Naive thymus-derived CD8-positive, alpha-beta T cell (primary cell): Measurements from ENCODE around the gene ATP8A2. TPM values are rescaled to one million over a fixed set of nuclear protein-coding genes. Genes with fewer than 3 reads are reported as not detected.
"Not testable (repeated sequence)": the region's sequence is repeated elsewhere in the genome, so short reads cannot be mapped to it uniquely, and the experiment has no call there.

ENCODE experiments used
- ATAC-seq, 2 donors: fragments of 150-1000 bp; cut with Tn5 transposase in 1 of 2; sonication (Bioruptor Pico), chemical (Tn5 transposase) in 1 of 2; 1 replicate in 1 of 2; 2 replicates in 1 of 2; pipeline ENCODE4 v1.10.0; 2021; ENCODE audit warnings: mild to moderate bottlenecking in 2 of 2, moderate library complexity in 2 of 2
- POLR2A ChIA-PET: fragments of 350-600 bp; sonication (Branson Sonifier 250); formaldehyde crosslinking; loops from one replicate; lab custom pipeline; 2021; ENCODE audit warnings: antibody characterized with exemption; lab: Charles Lee
- DNase-seq, 10 donors: peaks; one replicate each; pipeline versions ENCODE4 v3.0.0 to v3.0.0-alpha.2; 2020 to 2022
- H3K27ac Mint-ChIP-seq, 10 donors: one replicate each; pipeline ENCODE4 v1.8.0; 2020 to 2022; ENCODE audit warnings: mild to moderate bottlenecking in 10 of 10, mixed read lengths in 10 of 10, moderate library complexity in 4 of 10, inconsistent platforms in 1 of 10
- H3K27me3 Mint-ChIP-seq, 5 donors: one replicate each; pipeline ENCODE4 v1.8.0; 2021 to 2022; ENCODE audit warnings: mixed read lengths in 5 of 5
- H3K36me3 Mint-ChIP-seq, 3 donors: one replicate each; pipeline ENCODE4 v1.8.0; 2020 to 2022; ENCODE audit warnings: mixed read lengths in 3 of 3, mild to moderate bottlenecking in 2 of 3, inconsistent platforms in 1 of 3
- H3K4me1 Mint-ChIP-seq, 4 donors: one replicate each; pipeline ENCODE4 v1.8.0; 2021 to 2022; ENCODE audit warnings: mixed read lengths in 4 of 4
- H3K4me3 Mint-ChIP-seq, 10 donors: one replicate each; pipeline ENCODE4 v1.8.0; 2020 to 2022; ENCODE audit warnings: mild to moderate bottlenecking in 10 of 10, mixed read lengths in 10 of 10, moderate library complexity in 6 of 10, inconsistent platforms in 1 of 10
- H3K9me3 Mint-ChIP-seq, 9 donors: one replicate each; pipeline ENCODE4 v1.8.0; 2020 to 2022; ENCODE audit warnings: mixed read lengths in 9 of 9, mild to moderate bottlenecking in 3 of 9, inconsistent platforms in 1 of 9, moderate library complexity in 1 of 9
- polyA plus RNA-seq, 3 donors: library from polyadenylated mRNA; unstranded; fragments of 300-500 nt; fragmentation: Illumina TruSeq; gene quantifications; one replicate each; pipeline ENCODE4 v1.2.3, GENCODE V29; 2021
- total RNA-seq, 8 experiments: library from RNA in 2 of 8; stranded (reverse) in 2 of 8; gene quantifications; one replicate each; pipeline ENCODE4 v1.2.3 and lab custom pipeline; 2021 to 2026

Gene ATP8A2
- total and polyA plus RNA-seq, 5 experiments from 2014 or later = 0.69 to 3.8 (median 2.9) TPM

GRCh38 chr13:25800523-25800922, 428.7 kb downstream of the ATP8A2 start:
- no peaks in the 10 kb centered on the region for H3K36me3 Mint-ChIP-seq
- POLR2A ChIA-PET = no interaction called here
- no peak for DNase-seq
- peaks cover 0 to 3% (median 0%) of the 10 kb centered on the region in 5 donors for H3K27me3 Mint-ChIP-seq
- H3K4me1 Mint-ChIP-seq = no peaks in the 10 kb centered on the region
- no peak overlapping the region for H3K4me3 Mint-ChIP-seq
- no peak overlapping the region for H3K27ac Mint-ChIP-seq
- ATAC-seq = no peak
- H3K9me3 Mint-ChIP-seq = no peaks in the 10 kb centered on the region

GRCh38 chr13:25802579-25802978, 430.8 kb downstream of the ATP8A2 start:
- H3K4me1 Mint-ChIP-seq = no peaks in the 10 kb centered on the region
- H3K4me3 Mint-ChIP-seq = no peak overlapping the region
- peaks cover 0 to 3% (median 0%) of the 10 kb centered on the region in 5 donors for H3K27me3 Mint-ChIP-seq
- POLR2A ChIA-PET = no interaction called here
- ATAC-seq (no peak), DNase-seq (no peak)
- H3K27ac Mint-ChIP-seq = no peak overlapping the region
- H3K9me3 Mint-ChIP-seq = peaks cover 0 to 7% (median 4%) of the 10 kb centered on the region in 9 donors
- H3K36me3 Mint-ChIP-seq = no peaks in the 10 kb centered on the region

- H3K9me3 Mint-ChIP-seq = peaks cover 0 to 7% (median 4%) of the 10 kb centered on the region in 9 donors
- no peaks in the 10 kb centered on the region for H3K36me3 Mint-ChIP-seq
- no peak for DNase-seq
- no peak overlapping the region for H3K4me3 Mint-ChIP-seq
- no peaks in the 10 kb centered on the region for H3K4me1 Mint-ChIP-seq
- H3K27ac Mint-ChIP-seq = no peak overlapping the region
- no peak for ATAC-seq
- H3K27me3 Mint-ChIP-seq = peaks cover 0 to 3% (median 0%) of the 10 kb centered on the region in 5 donors
- POLR2A ChIA-PET = no interaction called here
Measured at GRCh38 chr13:25803641-25804040, 431.9 kb downstream of the ATP8A2 start.

- POLR2A ChIA-PET = no interaction called here
- H3K27ac Mint-ChIP-seq = no peak overlapping the region
- ATAC-seq (no peak), DNase-seq (no peak)
- peaks cover 0 to 10% (median 4%) of the 10 kb centered on the region in 9 donors for H3K9me3 Mint-ChIP-seq
- H3K4me3 Mint-ChIP-seq = no peak overlapping the region
- H3K36me3 Mint-ChIP-seq = peaks cover 0 to under 1% (median 0%) of the 10 kb centered on the region in 3 donors
- H3K4me1 Mint-ChIP-seq = no peaks in the 10 kb centered on the region
- H3K27me3 Mint-ChIP-seq = peaks cover 0 to 4% (median 0%) of the 10 kb centered on the region in 5 donors
Measured at GRCh38 chr13:25806264-25806974, 434.6 kb downstream of the ATP8A2 start.

GRCh38 chr13:25807562-25807961, 435.8 kb downstream of the ATP8A2 start:
- H3K36me3 Mint-ChIP-seq = peaks cover 0 to 9% (median 7%) of the 10 kb centered on the region in 3 donors
- H3K4me3 Mint-ChIP-seq = no peak overlapping the region
- DNase-seq (no peak), ATAC-seq (no peak)
- peaks cover 0 to 4% (median 0%) of the 10 kb centered on the region in 5 donors for H3K27me3 Mint-ChIP-seq
- no peaks in the 10 kb centered on the region for H3K4me1 Mint-ChIP-seq
- H3K9me3 Mint-ChIP-seq = peaks cover 5 to 19% (median 9%) of the 10 kb centered on the region in 9 donors
- POLR2A ChIA-PET = no interaction called here
- H3K27ac Mint-ChIP-seq = no peak overlapping the region

- DNase-seq (no peak), ATAC-seq (no peak)
- Mint-ChIP-seq H3K27me3 (peaks cover 0 to 4% (median 0%) of the 10 kb centered on the region in 5 donors), H3K4me1 (no peaks in the 10 kb centered on the region), H3K36me3 (peaks cover 0 to 9% (median 7%) of the 10 kb centered on the region in 3 donors), H3K4me3 (no peak overlapping the region), H3K27ac (no peak overlapping the region), H3K9me3 (peaks cover 4 to 12% (median 9%) of the 10 kb centered on the region in 9 donors)
- POLR2A ChIA-PET = no interaction called here
Measured at GRCh38 chr13:25811506-25811905, 439.7 kb downstream of the ATP8A2 start.

- H3K36me3 Mint-ChIP-seq = peaks cover 0 to 9% (median 7%) of the 10 kb centered on the region in 3 donors
- POLR2A ChIA-PET = no interaction called here
Measured at GRCh38 chr13:25816239-25816638, 444.5 kb downstream of the ATP8A2 start.

GRCh38 chr13:25819856-25820530, 448.2 kb downstream of the ATP8A2 start:
- peaks cover 0 to 15% (median 4%) of the 10 kb centered on the region in 9 donors for H3K9me3 Mint-ChIP-seq
- no peak overlapping the region for H3K27ac Mint-ChIP-seq
- DNase-seq (no peak), ATAC-seq (no peak)
- H3K27me3 Mint-ChIP-seq = peaks cover 0 to 2% (median 0%) of the 10 kb centered on the region in 5 donors
- H3K36me3 Mint-ChIP-seq = peaks cover 0 to 10% (median 5%) of the 10 kb centered on the region in 3 donors
- H3K4me1 Mint-ChIP-seq = no peaks in the 10 kb centered on the region
- H3K4me3 Mint-ChIP-seq = no peak overlapping the region
- POLR2A ChIA-PET = no interaction called here

More at GRCh38 chr13:25816239-25816638, 444.5 kb downstream of the ATP8A2 start:
- H3K27me3 Mint-ChIP-seq = no peaks in the 10 kb centered on the region
- peaks cover 1 to 12% (median 6%) of the 10 kb centered on the region in 9 donors for H3K9me3 Mint-ChIP-seq
- no peak for ATAC-seq
- DNase-seq = no peak
- no peak overlapping the region for H3K4me3 Mint-ChIP-seq
- H3K4me1 Mint-ChIP-seq = no peaks in the 10 kb centered on the region
- no peak overlapping the region for H3K27ac Mint-ChIP-seq

GRCh38 chr13:25821776-25822175, 450.0 kb downstream of the ATP8A2 start:
- Mint-ChIP-seq H3K27me3 (peaks cover 0 to 2% (median 0%) of the 10 kb centered on the region in 5 donors), H3K4me3 (no peak overlapping the region), H3K36me3 (peaks cover 0 to 10% (median 5%) of the 10 kb centered on the region in 3 donors), H3K27ac (no peak overlapping the region), H3K4me1 (no peaks in the 10 kb centered on the region), H3K9me3 (peaks cover 0 to 15% (median 4%) of the 10 kb centered on the region in 9 donors)
- ATAC-seq = no peak
- DNase-seq = no peak
- POLR2A ChIA-PET = no interaction called here

GRCh38 chr13:25827221-25827620, 455.4 kb downstream of the ATP8A2 start:
- H3K27ac Mint-ChIP-seq, DNase-seq, H3K4me1 Mint-ChIP-seq, ATAC-seq, H3K27me3 Mint-ChIP-seq, H3K4me3 Mint-ChIP-seq: not testable (repeated sequence)
- POLR2A ChIA-PET = interaction anchor here (0.6 kb wide), 1 partner anchor 87 kb away, joined by 4 read pairs; no protein-coding TSS in a partner anchor
- Mint-ChIP-seq H3K9me3 (peaks cover 0 to 15% (median 4%) of the 10 kb centered on the region in 9 donors), H3K36me3 (peaks cover 0 to 10% (median 5%) of the 10 kb centered on the region in 3 donors)

- H3K9me3 Mint-ChIP-seq = peaks cover 0 to 15% (median 4%) of the 10 kb centered on the region in 9 donors
- H3K36me3 Mint-ChIP-seq = peaks cover 0 to 10% (median 5%) of the 10 kb centered on the region in 3 donors
- no peak overlapping the region for H3K27ac Mint-ChIP-seq
- POLR2A ChIA-PET = no interaction called here
- H3K4me1 Mint-ChIP-seq = peaks cover 0 to 2% (median 0%) of the 10 kb centered on the region in 4 donors
- ATAC-seq (no peak), DNase-seq (no peak)
- H3K27me3 Mint-ChIP-seq = peaks cover 0 to 2% (median 0%) of the 10 kb centered on the region in 5 donors
- H3K4me3 Mint-ChIP-seq = no peak overlapping the region
Measured at GRCh38 chr13:25827831-25828465, 456.2 kb downstream of the ATP8A2 start.

- H3K4me1 Mint-ChIP-seq = peaks cover 0 to 2% (median under 1%) of the 10 kb centered on the region in 4 donors
- H3K36me3 Mint-ChIP-seq = no peaks in the 10 kb centered on the region
- ATAC-seq = no peak
- H3K9me3 Mint-ChIP-seq = no peaks in the 10 kb centered on the region
- H3K27ac Mint-ChIP-seq = no peak overlapping the region
- no peak overlapping the region for H3K4me3 Mint-ChIP-seq
- POLR2A ChIA-PET = no interaction called here
- H3K27me3 Mint-ChIP-seq = no peaks in the 10 kb centered on the region
- no peak for DNase-seq
Measured at GRCh38 chr13:25833761-25834160, 462.0 kb downstream of the ATP8A2 start.
